HEK293 (cell line): ENCODE results near the gene NAV3.

ENCODE experiments used
- CTCF ChIA-PET: fragments of 350-600 bp; formaldehyde crosslinking; extraction: SDS; loops from one replicate; lab custom pipeline; 2021; ENCODE audit warnings: antibody characterized with exemption; lab: Yijun Ruan, JAX
- POLR2A ChIA-PET: fragments of 300-600 bp; formaldehyde crosslinking; extraction: SDS; loops from one replicate; lab custom pipeline; 2020; ENCODE audit warnings: antibody characterized with exemption, inconsistent platforms; lab: Yijun Ruan, JAX
- H3K27ac ChIP-seq: fragments of 200-500 bp; sonication (Bioruptor generic); 2 replicates; pipeline ENCODE4 v1.5.1; 2014; ENCODE audit warnings: low read depth, low read length, control low read depth, inconsistent platforms; ENCODE audit errors: extremely low read depth
- H3K36me3 ChIP-seq, 2 experiments: fragments of 200-500 bp in 1 of 2; sonication (Bioruptor generic) in 1 of 2; 1 replicate in 1 of 2; 2 replicates in 1 of 2; pipeline ENCODE4 v1.5.1; 2014 to 2017; ENCODE audit warnings: inconsistent platforms in 2 of 2, low read length in 2 of 2; ENCODE audit not compliant: control insufficient read depth in 2 of 2, insufficient read depth in 1 of 2
- H3K4me1 ChIP-seq: fragments of 200-500 bp; sonication (Bioruptor generic); 2 replicates; pipeline ENCODE4 v1.5.1; 2014; ENCODE audit warnings: mild to moderate bottlenecking, low read length, inconsistent platforms; ENCODE audit not compliant: control insufficient read depth, insufficient read depth
- H3K4me3 ChIP-seq: 2 replicates; pipeline ENCODE4 v1.5.1; 2011; ENCODE audit warnings: low read depth, mild to moderate bottlenecking, control low read depth, low read length, moderate library complexity
- H3K9me3 ChIP-seq: fragments of 200-500 bp; sonication (Bioruptor generic); 2 replicates; pipeline ENCODE4 v1.5.1; 2014; ENCODE audit warnings: low read depth, low read length, inconsistent platforms; ENCODE audit not compliant: control insufficient read depth, insufficient read depth
- HOXD13 ChIP-seq: sonication (generic); formaldehyde crosslinking; IDR thresholded peaks from 2 replicates; pipeline ENCODE4 v1.8.0; 2022; ENCODE audit warnings: missing genetic modification reagents, borderline replicate concordance
- KLF1 ChIP-seq: fragments of 450-650 bp; formaldehyde crosslinking; IDR thresholded peaks from 2 replicates; pipeline ENCODE4 v1.5.1; 2016; ENCODE audit warnings: missing biosample characterization, missing genetic modification characterization
- KLF9 ChIP-seq: fragments of 450-650 bp; formaldehyde crosslinking; IDR thresholded peaks from 2 replicates; pipeline ENCODE4 v1.5.1; 2016; ENCODE audit warnings: missing biosample characterization, missing genetic modification characterization, low read depth
- OSR2 ChIP-seq: fragments of 450-650 bp; formaldehyde crosslinking; IDR thresholded peaks from 2 replicates; pipeline ENCODE4 v1.5.1; 2016; ENCODE audit warnings: missing biosample characterization, missing genetic modification characterization
- REPIN1 ChIP-seq: fragments of 450-650 bp; formaldehyde crosslinking; IDR thresholded peaks from 2 replicates; pipeline ENCODE4 v1.5.1; 2017; ENCODE audit warnings: missing biosample characterization, missing genetic modification characterization, low read depth
- SALL2 ChIP-seq: fragments of 450-650 bp; formaldehyde crosslinking; IDR thresholded peaks from 2 replicates; pipeline ENCODE4 v1.5.0; 2017; ENCODE audit warnings: missing biosample characterization, mild to moderate bottlenecking, missing genetic modification characterization, borderline replicate concordance
- TRIM28 ChIP-seq: IDR thresholded peaks from 2 replicates; pipeline ENCODE4 v1.6.1; 2011; ENCODE audit warnings: low read length, control low read depth, borderline replicate concordance
- ZNF140 ChIP-seq: fragments of 450-650 bp; formaldehyde crosslinking; IDR thresholded peaks from 2 replicates; pipeline ENCODE4 v1.5.1; 2016; ENCODE audit warnings: missing biosample characterization, missing genetic modification characterization
- ZNF16 ChIP-seq: fragments of 450-650 bp; formaldehyde crosslinking; IDR thresholded peaks from 2 replicates; pipeline ENCODE4 v1.5.1; 2016; ENCODE audit warnings: low read depth, missing biosample characterization, missing genetic modification characterization
- ZNF350 ChIP-seq: fragments of 450-650 bp; formaldehyde crosslinking; IDR thresholded peaks from 2 replicates; pipeline ENCODE4 v1.5.0; 2017; ENCODE audit warnings: missing biosample characterization, mild to moderate bottlenecking, missing genetic modification characterization
- ZNF354C ChIP-seq: fragments of 450-650 bp; formaldehyde crosslinking; IDR thresholded peaks from 2 replicates; pipeline ENCODE4 v1.5.1; 2016; ENCODE audit warnings: missing biosample characterization, missing genetic modification characterization, low read depth, borderline replicate concordance
- ZNF37A ChIP-seq: fragments of 450-650 bp; IDR thresholded peaks from 2 replicates; pipeline ENCODE4 v1.5.1; 2018; ENCODE audit warnings: missing biosample characterization, missing genetic modification characterization
- ZNF529 ChIP-seq: fragments of 450-650 bp; formaldehyde crosslinking; IDR thresholded peaks from 2 replicates; pipeline ENCODE4 v1.5.1; 2017; ENCODE audit warnings: missing genetic modification characterization, missing biosample characterization; ENCODE audit not compliant: insufficient replicate concordance
- ZNF549 ChIP-seq: fragments of 450-650 bp; IDR thresholded peaks from 2 replicates; pipeline ENCODE4 v1.5.1; 2018; ENCODE audit warnings: missing biosample characterization, missing genetic modification characterization, mild to moderate bottlenecking, inconsistent platforms, moderate library complexity
- ZNF654 ChIP-seq: fragments of 450-650 bp; formaldehyde crosslinking; IDR thresholded peaks from 2 replicates; pipeline ENCODE4 v1.5.1; 2016; ENCODE audit warnings: low read depth, missing biosample characterization, missing genetic modification characterization
- ZNF664 ChIP-seq: fragments of 450-650 bp; formaldehyde crosslinking; IDR thresholded peaks from 2 replicates; pipeline ENCODE4 v1.5.1; 2016; ENCODE audit warnings: missing biosample characterization, missing genetic modification characterization
- ZNF704 ChIP-seq: fragments of 450-650 bp; formaldehyde crosslinking; IDR thresholded peaks from 2 replicates; pipeline ENCODE4 v1.5.1; 2016; ENCODE audit warnings: missing biosample characterization, missing genetic modification characterization
- ZNF76 ChIP-seq: fragments of 450-650 bp; formaldehyde crosslinking; IDR thresholded peaks from 2 replicates; pipeline ENCODE4; 2016; ENCODE audit warnings: low read depth, missing biosample characterization, missing genetic modification characterization, borderline replicate concordance
- ZNF776 ChIP-seq: fragments of 450-650 bp; formaldehyde crosslinking; IDR thresholded peaks from 2 replicates; pipeline ENCODE4 v1.5.0; 2017; ENCODE audit warnings: missing biosample characterization, missing genetic modification characterization, borderline replicate concordance
- ZNF792 ChIP-seq: fragments of 450-650 bp; formaldehyde crosslinking; IDR thresholded peaks from 2 replicates; pipeline ENCODE4 v1.5.1; 2016; ENCODE audit warnings: missing biosample characterization, missing genetic modification characterization
- ZSCAN23 ChIP-seq: fragments of 450-650 bp; formaldehyde crosslinking; IDR thresholded peaks from 2 replicates; pipeline ENCODE4 v1.5.1; 2016; ENCODE audit warnings: missing biosample characterization, missing genetic modification characterization
- TF ChIP-seq, protein P1 (sequence below): fragments of 450-650 bp; formaldehyde crosslinking; IDR thresholded peaks from 2 replicates; pipeline ENCODE4 v1.5.1; 2016; ENCODE audit warnings: missing biosample characterization, missing genetic modification characterization
- TF ChIP-seq, protein P2 (sequence below): fragments of 450-650 bp; formaldehyde crosslinking; IDR thresholded peaks from 2 replicates; pipeline ENCODE4 v1.5.0; 2017; ENCODE audit warnings: missing biosample characterization, missing genetic modification characterization, borderline replicate concordance
- TF ChIP-seq, protein P3 (sequence below): fragments of 450-650 bp; formaldehyde crosslinking; IDR thresholded peaks from 2 replicates; pipeline ENCODE4 v1.5.1; 2016; ENCODE audit warnings: missing biosample characterization, missing genetic modification characterization

Gene NAV3

DNA sequence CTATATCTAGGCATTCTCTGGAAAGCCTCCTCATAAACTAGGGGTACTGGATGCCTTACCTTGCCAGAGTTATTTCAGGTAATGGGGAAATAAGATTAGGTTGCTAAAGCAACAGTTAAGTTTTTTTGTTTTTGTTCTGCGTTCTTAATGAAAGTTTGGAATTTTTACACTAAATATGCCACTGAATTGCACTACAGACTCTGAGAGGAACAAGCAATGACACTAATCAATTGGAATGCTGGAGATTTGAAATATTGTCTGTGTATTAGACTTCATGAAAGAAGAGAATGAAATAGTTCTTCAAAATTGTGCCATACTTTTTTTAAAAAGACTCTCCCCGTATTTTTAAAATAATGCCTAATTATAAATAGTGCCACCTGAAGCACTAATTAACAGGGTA lies 287.8 kb downstream of the NAV3 start:
- no peak overlapping the region for H3K27ac ChIP-seq

DNA sequence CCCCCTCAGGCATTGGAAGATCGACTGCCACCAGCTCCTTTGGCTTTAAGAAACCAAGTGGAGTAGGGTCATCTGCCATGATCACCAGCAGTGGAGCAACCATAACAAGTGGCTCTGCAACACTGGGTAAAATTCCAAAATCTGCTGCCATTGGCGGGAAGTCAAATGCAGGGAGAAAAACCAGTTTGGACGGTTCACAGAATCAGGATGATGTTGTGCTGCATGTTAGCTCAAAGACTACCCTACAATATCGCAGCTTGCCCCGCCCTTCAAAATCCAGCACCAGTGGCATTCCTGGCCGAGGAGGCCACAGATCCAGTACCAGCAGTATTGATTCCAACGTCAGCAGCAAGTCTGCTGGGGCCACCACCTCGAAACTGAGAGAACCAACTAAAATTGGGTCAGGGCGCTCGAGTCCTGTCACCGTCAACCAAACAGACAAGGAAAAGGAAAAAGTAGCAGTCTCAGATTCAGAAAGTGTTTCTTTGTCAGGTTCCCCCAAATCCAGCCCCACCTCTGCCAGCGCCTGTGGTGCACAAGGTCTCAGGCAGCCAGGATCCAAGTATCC lies 288.7 kb downstream of the NAV3 start:
- no peaks in the 10 kb centered on the region for H3K36me3 ChIP-seq
- H3K9me3 ChIP-seq = no peaks in the 10 kb centered on the region
- H3K4me3 ChIP-seq = no peak overlapping the region
- TF ChIP-seq ZNF704 (no peak), OSR2 (no peak), ZNF350 (tag by site-specific recombination) (no peak), ZNF664 (tag by site-specific recombination) (no peak), HOXD13 (CRISPR knock-in tag) (no peak), ZNF792 (no peak)
- H3K4me1 ChIP-seq = no peaks in the 10 kb centered on the region
- H3K27ac ChIP-seq = no peak overlapping the region
- ChIA-PET POLR2A (no interaction called here), CTCF (interaction anchor here (0.6 to 1.9 kb wide), 6 partner anchors 27 to 119 kb away, joined by 3 to 6 read pairs (median 4); no protein-coding TSS in a partner anchor)

More for the DNA sequence above, 287.8 kb downstream of the NAV3 start:
- Histone ChIP-seq H3K9me3 (no peaks in the 10 kb centered on the region), H3K4me1 (no peaks in the 10 kb centered on the region), H3K4me3 (no peak overlapping the region), H3K36me3 (no peaks in the 10 kb centered on the region)
- ChIA-PET POLR2A (no interaction called here), CTCF (interaction anchor here (0.7 to 1.9 kb wide), 4 partner anchors 12 to 1625 kb away, joined by 3 to 6 read pairs (median 4); no protein-coding TSS in a partner anchor)
- TF ChIP-seq ZNF37A (no peak), ZNF354C (no peak), ZSCAN23 (tag by site-specific recombination) (no peak), ZNF140 (no peak), SALL2 (tag by site-specific recombination) (no peak), ZNF654 (tag by site-specific recombination) (no peak), KLF9 (no peak), ZNF16 (no peak), ZNF76 (tag by site-specific recombination) (no peak), REPIN1 (tag by site-specific recombination) (no peak), ZNF529 (tag by site-specific recombination) (no peak), KLF1 (tag by site-specific recombination) (no peak), TRIM28 (no peak), ZNF776 (tag by site-specific recombination) (no peak), ZNF549 (tag by site-specific recombination) (no peak)
- TF ChIP-seq, protein P1, sequence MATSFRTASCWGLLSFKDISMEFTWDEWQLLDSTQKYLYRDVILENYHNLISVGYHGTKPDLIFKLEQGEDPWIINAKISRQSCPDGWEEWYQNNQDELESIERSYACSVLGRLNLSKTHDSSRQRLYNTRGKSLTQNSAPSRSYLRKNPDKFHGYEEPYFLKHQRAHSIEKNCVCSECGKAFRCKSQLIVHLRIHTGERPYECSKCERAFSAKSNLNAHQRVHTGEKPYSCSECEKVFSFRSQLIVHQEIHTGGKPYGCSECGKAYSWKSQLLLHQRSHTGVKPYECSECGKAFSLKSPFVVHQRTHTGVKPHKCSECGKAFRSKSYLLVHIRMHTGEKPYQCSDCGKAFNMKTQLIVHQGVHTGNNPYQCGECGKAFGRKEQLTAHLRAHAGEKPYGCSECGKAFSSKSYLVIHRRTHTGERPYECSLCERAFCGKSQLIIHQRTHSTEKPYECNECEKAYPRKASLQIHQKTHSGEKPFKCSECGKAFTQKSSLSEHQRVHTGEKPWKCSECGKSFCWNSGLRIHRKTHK (tag by site-specific recombination) = no peak
- TF ChIP-seq, protein P2, sequence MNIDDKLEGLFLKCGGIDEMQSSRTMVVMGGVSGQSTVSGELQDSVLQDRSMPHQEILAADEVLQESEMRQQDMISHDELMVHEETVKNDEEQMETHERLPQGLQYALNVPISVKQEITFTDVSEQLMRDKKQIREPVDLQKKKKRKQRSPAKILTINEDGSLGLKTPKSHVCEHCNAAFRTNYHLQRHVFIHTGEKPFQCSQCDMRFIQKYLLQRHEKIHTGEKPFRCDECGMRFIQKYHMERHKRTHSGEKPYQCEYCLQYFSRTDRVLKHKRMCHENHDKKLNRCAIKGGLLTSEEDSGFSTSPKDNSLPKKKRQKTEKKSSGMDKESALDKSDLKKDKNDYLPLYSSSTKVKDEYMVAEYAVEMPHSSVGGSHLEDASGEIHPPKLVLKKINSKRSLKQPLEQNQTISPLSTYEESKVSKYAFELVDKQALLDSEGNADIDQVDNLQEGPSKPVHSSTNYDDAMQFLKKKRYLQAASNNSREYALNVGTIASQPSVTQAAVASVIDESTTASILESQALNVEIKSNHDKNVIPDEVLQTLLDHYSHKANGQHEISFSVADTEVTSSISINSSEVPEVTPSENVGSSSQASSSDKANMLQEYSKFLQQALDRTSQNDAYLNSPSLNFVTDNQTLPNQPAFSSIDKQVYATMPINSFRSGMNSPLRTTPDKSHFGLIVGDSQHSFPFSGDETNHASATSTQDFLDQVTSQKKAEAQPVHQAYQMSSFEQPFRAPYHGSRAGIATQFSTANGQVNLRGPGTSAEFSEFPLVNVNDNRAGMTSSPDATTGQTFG (tag by site-specific recombination) = no peak
- TF ChIP-seq, protein P3, sequence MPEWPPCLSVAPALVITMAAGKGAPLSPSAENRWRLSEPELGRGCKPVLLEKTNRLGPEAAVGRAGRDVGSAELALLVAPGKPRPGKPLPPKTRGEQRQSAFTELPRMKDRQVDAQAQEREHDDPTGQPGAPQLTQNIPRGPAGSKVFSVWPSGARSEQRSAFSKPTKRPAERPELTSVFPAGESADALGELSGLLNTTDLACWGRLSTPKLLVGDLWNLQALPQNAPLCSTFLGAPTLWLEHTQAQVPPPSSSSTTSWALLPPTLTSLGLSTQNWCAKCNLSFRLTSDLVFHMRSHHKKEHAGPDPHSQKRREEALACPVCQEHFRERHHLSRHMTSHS (tag by site-specific recombination) = no peak
